ENCODE measurements around the gene KIAA1614.

- TF ChIP-seq CTCF (IDR thresholded peaks at IDR 0.05) (no peak), EZH2 (IDR thresholded peaks at IDR 0.05) (no peak), EZH2phosphoT487 (IDR thresholded peaks at IDR 0.05) (no peak)
Measured at GRCh38 chr1:180926164-180926981, 13.7 kb downstream of the KIAA1614 start.

Measured in neural progenitor cell (in vitro differentiated cells).